CD14-positive monocyte (primary cell): Measurements from ENCODE around the gene MED27. TPM values are rescaled to one million over a fixed set of nuclear protein-coding genes. Genes with fewer than 3 reads are reported as not detected.

Experiments
- DNase-seq, 3 donors: peaks; one replicate each; pipeline ENCODE4 v3.0.0-alpha.2; 2011 to 2022
- H2AFZ ChIP-seq: 2 replicates; pipeline ENCODE4 v1.6.0; 2012; ENCODE audit warnings: mild to moderate bottlenecking, low read depth, low read length, inconsistent platforms; ENCODE audit not compliant: insufficient read depth, poor library complexity, severe bottlenecking
- H3K27ac ChIP-seq, 2 donors: 1 replicate in 1 of 2; 2 replicates in 1 of 2; pipeline ENCODE4 v1.5.1; 2012 to 2013; ENCODE audit warnings: low read length in 2 of 2, control low read depth in 1 of 2, inconsistent platforms in 1 of 2, low read depth in 1 of 2, mild to moderate bottlenecking in 1 of 2
- H3K27me3 ChIP-seq, 2 donors: one replicate each; pipeline versions ENCODE4 v1.6.0 to v1.6.1; 2011 to 2013; ENCODE audit warnings: low read length in 2 of 2; ENCODE audit not compliant: control insufficient read depth in 2 of 2, insufficient read depth in 2 of 2
- H3K36me3 ChIP-seq, 2 donors: replicated peaks in 1 of 2; 1 replicate in 1 of 2; 2 replicates in 1 of 2; pipeline versions ENCODE4 v1.5.1 to v1.6.1; 2012 to 2013; ENCODE audit warnings: low read length in 2 of 2, control low read depth in 1 of 2, inconsistent platforms in 1 of 2, mild to moderate bottlenecking in 1 of 2; ENCODE audit not compliant: insufficient read depth in 2 of 2, control insufficient read depth in 1 of 2
- H3K4me1 ChIP-seq, 2 donors: 1 replicate in 1 of 2; 2 replicates in 1 of 2; pipeline versions ENCODE4 v1.5.1 to v1.6.1; 2012 to 2013; ENCODE audit warnings: low read length in 2 of 2, control low read depth in 1 of 2, inconsistent platforms in 1 of 2, mild to moderate bottlenecking in 1 of 2, moderate library complexity in 1 of 2; ENCODE audit not compliant: insufficient read depth in 2 of 2, control insufficient read depth in 1 of 2
- H3K4me2 ChIP-seq: replicated peaks from 2 replicates; pipeline ENCODE3; 2012; ENCODE audit warnings: low read length, moderate library complexity, mild to moderate bottlenecking; ENCODE audit not compliant: poor library complexity, severe bottlenecking; ENCODE audit errors: extremely low read depth
- H3K4me3 ChIP-seq, 3 experiments: fragments of 200-600 bp in 1 of 3; sonication (generic) in 1 of 3; replicated peaks in 1 of 3; 1 replicate in 2 of 3; 2 replicates in 1 of 3; pipeline ENCODE4 v1.5.1; 2011 to 2013; ENCODE audit warnings: low read length in 3 of 3, mild to moderate bottlenecking in 3 of 3, control low read depth in 2 of 3, low read depth in 2 of 3, inconsistent platforms in 1 of 3, moderate library complexity in 1 of 3
- H3K79me2 ChIP-seq: 2 replicates; pipeline ENCODE4 v1.6.0; 2012; ENCODE audit warnings: mild to moderate bottlenecking, control low read depth, inconsistent platforms, low read length, moderate library complexity; ENCODE audit not compliant: insufficient read depth
- H3K9ac ChIP-seq: 2 replicates; pipeline ENCODE4 v1.6.0; 2017; ENCODE audit warnings: low read length, mild to moderate bottlenecking; ENCODE audit not compliant: insufficient read depth, poor library complexity, severe bottlenecking
- H3K9me3 ChIP-seq, 2 donors: replicated peaks in 1 of 2; 1 replicate in 1 of 2; 2 replicates in 1 of 2; pipeline versions ENCODE4 v1.5.1 to v1.6.1; 2012 to 2013; ENCODE audit warnings: low read length in 2 of 2, control low read depth in 1 of 2; ENCODE audit not compliant: control insufficient read depth in 1 of 2, insufficient read depth in 1 of 2
- H4K20me1 ChIP-seq: 2 replicates; pipeline ENCODE4 v1.6.0; 2012; ENCODE audit warnings: mild to moderate bottlenecking, low read length, control low read depth, moderate library complexity; ENCODE audit not compliant: insufficient read depth
- H3K27ac Mint-ChIP-seq, 7 donors: one replicate each; pipeline ENCODE4 v1.8.0; 2020; ENCODE audit warnings: mild to moderate bottlenecking in 7 of 7, mixed read lengths in 7 of 7, moderate library complexity in 6 of 7, inconsistent platforms in 2 of 7
- H3K27me3 Mint-ChIP-seq, 3 donors: one replicate each; pipeline ENCODE4 v1.8.0; 2021 to 2022; ENCODE audit warnings: low read depth in 3 of 3, mild to moderate bottlenecking in 3 of 3, mixed read lengths in 3 of 3, moderate library complexity in 3 of 3, inconsistent platforms in 1 of 3
- H3K36me3 Mint-ChIP-seq, 2 donors: one replicate each; pipeline ENCODE4 v1.8.0; 2020; ENCODE audit warnings: mixed read lengths in 2 of 2, inconsistent platforms in 1 of 2, mild to moderate bottlenecking in 1 of 2
- H3K4me1 Mint-ChIP-seq: one replicate; pipeline ENCODE4 v1.8.0; 2020; ENCODE audit warnings: mild to moderate bottlenecking, mixed read lengths
- H3K4me3 Mint-ChIP-seq, 2 donors: one replicate each; pipeline ENCODE4 v1.8.0; 2020; ENCODE audit warnings: mild to moderate bottlenecking in 2 of 2, mixed read lengths in 2 of 2, moderate library complexity in 1 of 2
- H3K9me3 Mint-ChIP-seq, 7 donors: one replicate each; pipeline ENCODE4 v1.8.0; 2020 to 2022; ENCODE audit warnings: mixed read lengths in 7 of 7, mild to moderate bottlenecking in 6 of 7, moderate library complexity in 6 of 7, inconsistent platforms in 2 of 7
- CTCF ChIP-seq: fragments of 200-600 bp; IDR thresholded peaks from one replicate; pipeline ENCODE4 v1.8.0; 2022; ENCODE audit warnings: antibody characterized with exemption, mild to moderate bottlenecking
- WGBS: methylation state at CpG from one replicate; pipeline ENCODE4 v1.1.5; 2013; ENCODE audit warnings: missing lambda C conversion rate; ENCODE audit not compliant: insufficient coverage; 5-methylcytosine and 5-hydroxymethylcytosine counted together
- intact Hi-C, 2 donors: fragments of 100-400 bp; cut with micrococcal nuclease; formaldehyde crosslinking; loops; one replicate each; pipeline versions ENCODE4 v1.15.0 to v1.15.1; 2023
- polyA plus RNA-seq, 3 donors: library from polyadenylated mRNA; depleted of rRNA in 1 of 3; unstranded in 2 of 3; stranded (reverse) in 1 of 3; fragments of 300-500 nt in 2 of 3; fragments of >200 nt in 1 of 3; fragmentation: Illumina TruSeq in 2 of 3; gene quantifications; 1 replicate in 2 of 3; 2 replicates in 1 of 3; pipeline ENCODE4 v1.2.3, GENCODE V29; 2012 to 2021

MED27 gene
- polyA plus RNA-seq, 3 donors = 14.0 to 26.9 (median 25.8) TPM

- H3K27me3 Mint-ChIP-seq = peaks cover 0 to 3% (median 0%) of the 10 kb centered on the region in 3 donors
- Histone ChIP-seq H3K27me3 (no peaks in the 10 kb centered on the region), H3K4me3 (no peak overlapping the region), H3K4me2 (no peak overlapping the region), H2AFZ (no peak overlapping the region), H4K20me1 (no peaks in the 10 kb centered on the region), H3K9ac (no peak overlapping the region), H3K36me3 (peaks cover 3 to 57% of the 10 kb centered on the region in 2 donors), H3K27ac (no peak overlapping the region), H3K9me3 (no peaks in the 10 kb centered on the region), H3K79me2 (no peaks in the 10 kb centered on the region), H3K4me1 (no peaks in the 10 kb centered on the region)
- H3K9me3 Mint-ChIP-seq = no peaks in the 10 kb centered on the region
- no peak for DNase-seq
- intact Hi-C loops = no loop called here
- WGBS = 100% methylated on average over 3 of the region's 5 CpGs
- H3K4me1 Mint-ChIP-seq = no peaks in the 10 kb centered on the region
- peaks cover 33 to 36% of the 10 kb centered on the region in 2 donors for H3K36me3 Mint-ChIP-seq
- peak overlapping the region in 1 of 7 donors; percentile 8 for H3K27ac Mint-ChIP-seq
- no peak for TF ChIP-seq CTCF
- no peak overlapping the region for H3K4me3 Mint-ChIP-seq
Observed at GRCh38 chr9:131892162-131892707, 187.4 kb downstream of the MED27 start.

GRCh38 chr9:131891598-131891997 is 188.1 kb downstream of the MED27 start:
- Histone ChIP-seq H3K27ac (no peak overlapping the region), H3K9ac (no peak overlapping the region), H3K9me3 (no peaks in the 10 kb centered on the region), H3K36me3 (peaks cover 3 to 58% of the 10 kb centered on the region in 2 donors), H4K20me1 (no peaks in the 10 kb centered on the region), H3K4me1 (no peaks in the 10 kb centered on the region), H3K4me2 (no peak overlapping the region), H3K27me3 (no peaks in the 10 kb centered on the region), H3K4me3 (no peak overlapping the region), H2AFZ (no peak overlapping the region), H3K79me2 (no peaks in the 10 kb centered on the region)
- WGBS = 100% methylated on average over 8 of the region's 8 CpGs
- H3K4me1 Mint-ChIP-seq = no peaks in the 10 kb centered on the region
- H3K27me3 Mint-ChIP-seq = peaks cover 0 to 3% (median 0%) of the 10 kb centered on the region in 3 donors
- no peaks in the 10 kb centered on the region for H3K9me3 Mint-ChIP-seq
- no peak overlapping the region for H3K4me3 Mint-ChIP-seq
- intact Hi-C loops = no loop called here
- no peak for DNase-seq
- TF ChIP-seq CTCF = no peak
- H3K36me3 Mint-ChIP-seq = peaks cover 33 to 36% of the 10 kb centered on the region in 2 donors
- H3K27ac Mint-ChIP-seq = no peak overlapping the region
